ENCODE data around the gene PARVB.

PARVB gene

GRCh38 chr22:44024288-44024921 is at the start of gene PARVB:
Gene PARVB (plus strand): TSS chr22:44024302. CDS start chr22:44024340, 38 bp downstream.
- no peak for TF ChIP-seq POLR2A (IDR thresholded peaks at IDR 0.05; ENCODE audit: low read length)
- DNase-seq = peak; percentile 63 to 70

DNA sequence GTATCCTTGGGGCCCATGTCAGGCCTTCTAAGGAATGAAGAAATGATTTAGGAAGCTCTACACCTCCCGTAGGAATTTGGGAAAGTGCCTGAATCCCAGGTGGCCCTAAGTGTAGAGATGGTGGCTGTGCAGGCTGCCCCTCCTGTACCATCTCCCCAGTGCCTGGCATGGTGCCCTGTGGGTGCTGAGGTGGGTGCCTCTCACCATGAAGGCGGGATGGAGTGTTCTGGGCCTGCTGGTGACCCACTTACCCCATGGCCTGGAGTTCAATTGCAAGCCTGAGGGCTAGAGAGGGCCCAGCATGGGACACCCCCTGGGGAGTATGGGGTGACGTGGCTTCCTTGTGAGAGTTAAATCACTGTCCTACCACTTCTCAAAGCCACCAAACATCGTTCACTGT is 49.1 kb upstream of the PARVB start:
- no peak for DNase-seq
- TF ChIP-seq GATA1 (IDR thresholded peaks at IDR 0.05; ENCODE audit: low read depth, low read length) = no peak
- no peak for TF ChIP-seq POLR2A (IDR thresholded peaks at IDR 0.05; ENCODE audit: low read length)

- TF ChIP-seq GATA1 (IDR thresholded peaks at IDR 0.05; ENCODE audit: low read depth, low read length) = no peak
- no peak for TF ChIP-seq POLR2A (IDR thresholded peaks at IDR 0.05; ENCODE audit: low read length)
- DNase-seq = no peak
Observed at GRCh38 chr22:43976861-43977795, 47.0 kb upstream of the PARVB start.

DNA sequence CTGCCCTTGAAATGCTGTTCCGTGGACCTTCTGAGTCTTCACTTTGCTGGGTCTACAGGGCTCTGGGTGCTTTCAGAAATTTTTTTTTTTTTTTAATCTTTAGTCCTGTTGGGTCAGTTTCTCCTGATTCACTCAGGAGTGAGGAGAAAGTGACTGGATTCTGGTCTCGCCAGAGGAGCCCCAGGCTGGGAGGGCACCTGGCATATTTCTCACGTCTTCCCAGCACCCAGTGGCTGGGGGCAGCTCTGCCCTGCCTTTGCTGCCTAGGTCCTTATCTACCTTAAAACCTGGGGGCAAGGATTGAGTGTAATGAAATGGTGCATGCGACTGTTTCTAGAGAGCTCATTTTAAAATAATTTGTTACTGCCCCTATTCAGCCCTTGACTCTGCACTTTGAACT is 45.5 kb upstream of the PARVB start:
- DNase-seq = no peak
- TF ChIP-seq POLR2A (IDR thresholded peaks at IDR 0.05; ENCODE audit: low read length) (no peak), GATA1 (IDR thresholded peaks at IDR 0.05; ENCODE audit: low read depth, low read length) (no peak)

DNA sequence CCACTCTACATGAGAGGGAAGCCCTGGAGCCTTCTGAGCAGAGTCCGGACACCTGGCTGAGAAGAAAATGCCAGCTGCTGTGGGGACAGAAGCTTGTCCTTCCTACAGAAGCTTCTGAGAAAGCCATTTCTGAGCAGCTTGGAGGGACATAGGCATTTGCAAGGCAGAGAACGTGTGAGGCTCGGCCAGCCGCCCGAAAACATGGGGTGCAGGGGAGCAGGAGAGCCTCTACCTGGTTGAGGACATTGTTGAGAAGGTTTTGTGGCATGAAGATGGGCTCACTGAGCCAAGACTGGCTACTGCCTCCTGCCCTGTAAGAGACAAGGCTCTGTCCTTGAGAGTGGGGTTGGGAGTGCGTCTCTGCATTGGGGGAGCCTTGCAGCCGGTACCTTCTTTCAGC is 43.5 kb upstream of the PARVB start:
- no peak for TF ChIP-seq POLR2A (IDR thresholded peaks at IDR 0.05; ENCODE audit: low read length)
- no peak for TF ChIP-seq GATA1 (IDR thresholded peaks at IDR 0.05; ENCODE audit: low read depth, low read length)
- DNase-seq = no peak

DNA sequence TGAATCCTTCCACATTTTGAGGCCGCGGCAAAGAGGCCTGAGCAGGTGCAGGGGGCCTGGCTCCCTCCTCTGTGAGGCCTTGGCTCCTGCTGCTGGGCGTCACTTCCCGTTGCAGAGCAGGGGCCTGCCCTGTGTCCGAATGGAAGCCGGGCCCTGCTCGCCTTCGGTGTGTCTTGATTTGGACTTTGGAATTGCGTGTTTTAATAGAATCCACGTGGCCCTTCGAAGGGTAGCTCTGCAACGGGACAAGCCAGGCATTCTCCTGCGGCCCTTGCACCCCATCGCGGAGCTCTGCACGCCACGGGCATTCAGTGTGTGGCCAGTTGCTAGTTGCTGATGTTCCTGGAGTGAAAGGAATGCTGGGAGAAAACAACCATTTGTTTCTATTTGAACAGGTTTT is 43.1 kb upstream of the PARVB start:
- no peak for TF ChIP-seq GATA1 (IDR thresholded peaks at IDR 0.05; ENCODE audit: low read depth, low read length)
- DNase-seq = no peak

DNA sequence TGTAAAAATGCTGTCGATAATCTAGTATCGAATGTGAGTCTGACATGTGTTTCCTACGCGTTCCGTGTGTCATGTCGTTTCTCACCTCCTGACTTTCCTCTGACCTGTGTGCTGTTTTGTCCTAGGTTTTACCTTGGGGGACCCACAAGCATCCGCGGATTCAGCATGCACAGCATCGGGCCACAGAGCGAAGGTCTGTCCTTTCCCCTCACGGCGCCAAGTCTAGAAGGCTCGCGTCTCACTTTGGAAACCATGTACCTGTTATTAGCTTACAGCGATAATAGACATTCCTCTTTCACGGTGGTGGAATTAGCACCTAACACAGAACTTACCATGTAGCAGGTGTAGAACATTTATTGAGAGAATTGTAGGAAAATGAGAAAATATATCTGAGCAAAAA is 40.3 kb upstream of the PARVB start:
- TF ChIP-seq GATA1 (IDR thresholded peaks at IDR 0.05; ENCODE audit: low read depth, low read length) = no peak
- no peak for TF ChIP-seq POLR2A (IDR thresholded peaks at IDR 0.05; ENCODE audit: low read length)
- DNase-seq = no peak

DNA sequence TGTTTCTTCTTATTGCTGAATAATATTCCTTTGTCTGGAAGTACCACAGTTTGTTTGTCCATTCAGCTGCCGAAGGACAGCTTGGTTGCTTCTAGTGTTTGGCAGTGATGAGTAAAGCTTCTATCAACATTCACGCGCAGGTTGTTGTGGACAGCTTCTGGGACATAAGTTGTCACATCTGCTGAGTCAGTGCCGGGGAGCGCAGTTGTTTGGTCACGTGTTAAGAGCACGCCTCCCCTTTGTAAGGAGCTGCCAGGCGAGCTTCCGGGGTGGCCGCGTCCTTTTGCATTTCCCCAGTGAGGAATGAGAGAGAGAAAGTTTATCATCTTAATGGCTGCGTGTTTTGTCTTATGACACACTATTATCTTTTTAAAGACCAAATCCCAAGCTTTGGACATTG is 38.6 kb upstream of the PARVB start:
- no peak for DNase-seq
- TF ChIP-seq POLR2A (IDR thresholded peaks at IDR 0.05; ENCODE audit: low read length) = no peak
- TF ChIP-seq GATA1 (IDR thresholded peaks at IDR 0.05; ENCODE audit: low read depth, low read length) = no peak

GRCh38 chr22:43988116-43988820 is 35.8 kb upstream of the PARVB start:
- TF ChIP-seq GATA1 (IDR thresholded peaks at IDR 0.05; ENCODE audit: low read depth, low read length) = no peak
- TF ChIP-seq POLR2A (IDR thresholded peaks at IDR 0.05; ENCODE audit: low read length) = no peak

GRCh38 chr22:43988960-43989359 is 35.1 kb upstream of the PARVB start:
- TF ChIP-seq GATA1 (IDR thresholded peaks at IDR 0.05; ENCODE audit: low read depth, low read length) (no peak), POLR2A (IDR thresholded peaks at IDR 0.05; ENCODE audit: low read length) (no peak)
- DNase-seq = no peak

More at GRCh38 chr22:43988116-43988820, 35.8 kb upstream of the PARVB start:
- no peak for DNase-seq

DNA sequence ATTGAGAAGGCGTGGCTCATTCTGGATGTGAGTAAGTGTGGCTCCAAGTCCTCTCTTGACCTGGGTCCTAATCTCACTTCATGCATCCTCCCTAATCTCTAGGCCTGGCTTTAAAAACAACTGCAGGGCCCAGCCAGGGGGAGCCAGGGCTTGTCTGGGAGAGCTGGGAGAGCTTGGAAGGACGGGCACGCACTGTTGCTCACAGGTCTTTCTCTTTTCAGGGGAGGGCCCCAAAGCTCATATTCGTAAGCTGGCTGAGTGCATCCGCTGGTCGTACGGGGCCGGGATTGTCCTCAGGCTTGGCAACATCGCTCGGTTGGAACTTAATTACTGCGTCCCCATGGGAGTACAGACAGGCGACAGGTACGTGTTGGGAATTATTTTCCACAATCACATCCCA is 34.1 kb upstream of the PARVB start:
- peak; percentile 58 to 66 for DNase-seq
- TF ChIP-seq POLR2A (IDR thresholded peaks at IDR 0.05; ENCODE audit: low read length) (no peak), GATA1 (IDR thresholded peaks at IDR 0.05; ENCODE audit: low read depth, low read length) (no peak)

DNA sequence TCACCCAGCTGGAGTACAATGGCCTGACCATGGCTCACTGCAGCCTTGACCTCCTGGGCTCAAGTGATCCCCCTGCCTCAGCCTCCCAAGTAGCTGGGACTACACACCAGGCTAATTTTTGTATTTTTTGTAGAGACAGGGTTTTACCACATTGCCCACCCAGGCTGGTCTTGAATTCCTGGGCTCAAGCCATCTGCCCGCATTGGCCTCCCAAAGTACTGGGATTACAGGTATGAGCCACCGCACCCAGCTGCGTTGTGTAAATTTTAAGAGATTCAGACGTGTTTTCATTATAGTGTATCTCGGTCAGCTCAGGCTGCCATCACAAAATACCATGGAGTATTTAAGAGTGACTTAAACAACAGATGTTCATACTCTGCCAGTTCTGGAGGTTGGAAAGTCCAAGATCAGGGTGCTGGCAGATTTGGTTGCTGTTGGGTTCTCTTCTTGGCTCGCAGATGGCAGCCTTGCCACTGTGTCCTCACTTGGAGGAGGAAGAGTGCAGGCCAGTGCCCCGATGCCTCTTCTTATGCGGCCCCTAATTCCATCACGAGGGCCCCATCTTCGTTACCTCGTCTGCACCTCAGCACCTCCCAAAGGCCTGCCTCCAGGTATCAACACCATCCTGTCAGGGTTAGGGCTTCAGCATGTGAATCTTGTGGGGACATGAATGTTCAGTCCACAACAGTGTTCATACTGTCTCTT is 32.6 kb upstream of the PARVB start:
- no peak for TF ChIP-seq POLR2A (IDR thresholded peaks at IDR 0.05; ENCODE audit: low read length)
- no peak for TF ChIP-seq GATA1 (IDR thresholded peaks at IDR 0.05; ENCODE audit: low read depth, low read length)
- DNase-seq = no peak

DNA sequence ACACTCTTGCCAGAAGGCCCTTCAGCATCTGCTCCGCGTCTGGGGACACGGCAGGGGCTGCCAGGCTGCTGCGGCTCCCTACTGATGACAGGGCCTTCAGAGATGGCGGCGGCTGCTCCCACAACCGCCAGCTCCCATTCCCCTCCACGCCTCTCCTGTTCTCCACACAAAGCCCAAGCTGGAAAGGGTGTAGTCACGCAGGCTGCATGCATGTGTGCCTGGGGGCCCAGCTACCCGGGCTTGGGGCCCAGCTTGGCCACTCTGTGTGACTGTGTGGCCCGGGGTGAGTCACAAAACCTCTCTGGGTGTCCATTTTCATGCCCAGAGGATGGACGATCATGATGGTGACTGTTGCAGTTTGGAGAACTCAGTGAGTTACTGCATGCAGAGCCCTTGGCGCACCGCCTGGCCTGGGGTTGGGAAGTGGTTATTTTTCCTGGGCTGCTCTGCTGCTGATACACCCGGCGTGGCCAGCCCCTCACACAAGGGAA is 31.7 kb upstream of the PARVB start:
- no peak for DNase-seq
- TF ChIP-seq POLR2A (IDR thresholded peaks at IDR 0.05; ENCODE audit: low read length) (no peak), GATA1 (IDR thresholded peaks at IDR 0.05; ENCODE audit: low read depth, low read length) (no peak)

All from erythroblast (primary cell).